HepG2 (cell line): Measurements from ENCODE around the gene ULK4. TPM values are rescaled to one million over a fixed set of nuclear protein-coding genes. Genes with fewer than 3 reads are reported as not detected.

Source experiments
- ATAC-seq: fragments of 200-7000 bp; cut with Tn5 transposase; 3 replicates; pipeline ENCODE4 v1.9.1; 2020; ENCODE audit warnings: mild to moderate bottlenecking, moderate library complexity
- BruUV-seq: library from RNA; stranded (reverse); fragments of 400-500 nt; replicated peaks from 2 replicates; lab custom pipeline; 2021; lab: Mats Ljungman, UMichigan
- CTCF ChIA-PET: fragments of 300-600 bp; formaldehyde crosslinking; extraction: SDS; loops from one replicate; lab custom pipeline; 2021; ENCODE audit warnings: low total read pairs, inconsistent platforms, low intra/inter-chr PET ratio; lab: Yijun Ruan, JAX
- POLR2A ChIA-PET: fragments of 350-600 bp; sonication (Branson Sonifier 250); formaldehyde crosslinking; loops from one replicate; lab custom pipeline; 2020; ENCODE audit warnings: antibody characterized with exemption, inconsistent platforms; lab: Yijun Ruan, JAX
- DNase-seq: peaks from one replicate; pipeline ENCODE4 v3.0.0-alpha.2; 2015; ENCODE audit warnings: low spot score
- FAIRE-seq: peaks from 3 replicates; lab custom pipeline; 2011; peaks lifted over from hg19 to GRCh38; lab: Jason Lieb, UNC
- H2AFZ ChIP-seq: one replicate; pipeline ENCODE4 v1.6.1; 2011; ENCODE audit warnings: low read length, inconsistent platforms
- H3K27ac ChIP-seq: fragments of 300-600 bp; 3 replicates; pipeline ENCODE4 v1.8.0; 2011; ENCODE audit warnings: mixed run types, mild to moderate bottlenecking, mixed read lengths, low read length, inconsistent platforms; ENCODE audit not compliant: insufficient read depth; ENCODE audit errors: extremely low read length
- H3K27me3 ChIP-seq, 2 experiments: fragments of 200-600 bp in 1 of 2; 2 replicates in 1 of 2; 3 replicates in 1 of 2; pipeline versions ENCODE4 v1.6.0 to v1.8.0; 2011; ENCODE audit warnings: low read length in 2 of 2, mild to moderate bottlenecking in 2 of 2, moderate library complexity in 2 of 2, inconsistent platforms in 1 of 2; ENCODE audit not compliant: insufficient read depth in 2 of 2, control insufficient read depth in 1 of 2
- H3K36me3 ChIP-seq, 2 experiments: fragments of 200-600 bp in 1 of 2; replicated peaks in 1 of 2; 2 replicates in 1 of 2; 3 replicates in 1 of 2; pipeline versions ENCODE4 v1.5.1 to v1.8.0; 2011; ENCODE audit warnings: low read length in 2 of 2, inconsistent platforms in 1 of 2; ENCODE audit not compliant: insufficient read depth in 2 of 2, control insufficient read depth in 1 of 2
- H3K4me1 ChIP-seq: 2 replicates; pipeline ENCODE4 v1.5.1; 2012; ENCODE audit warnings: low read length, inconsistent platforms; ENCODE audit not compliant: insufficient read depth
- H3K4me2 ChIP-seq: 2 replicates; pipeline ENCODE4 v1.6.0; 2011; ENCODE audit warnings: low read depth, low read length, inconsistent platforms
- H3K4me3 ChIP-seq, 3 experiments: fragments of 200-600 bp in 1 of 3; sonication (generic), shearing (Covaris generic) in 1 of 3; replicated peaks in 1 of 3; 2 replicates each; pipeline ENCODE4 v1.5.1; 2011 to 2016; ENCODE audit warnings: low read length in 3 of 3, inconsistent platforms in 2 of 3, low read depth in 2 of 3, mild to moderate bottlenecking in 2 of 3, control low read depth in 1 of 3, mixed read lengths in 1 of 3; ENCODE audit not compliant: insufficient read depth in 1 of 3
- H3K79me2 ChIP-seq: one replicate; pipeline ENCODE4 v1.6.1; 2011; ENCODE audit warnings: low read length, inconsistent platforms; ENCODE audit not compliant: insufficient read depth
- H3K9ac ChIP-seq: 2 replicates; pipeline ENCODE4 v1.6.0; 2011; ENCODE audit warnings: mild to moderate bottlenecking, low read depth, low read length, inconsistent platforms; ENCODE audit not compliant: insufficient read depth
- H3K9me3 ChIP-seq: 2 replicates; pipeline ENCODE4 v1.5.1; 2012; ENCODE audit warnings: mild to moderate bottlenecking, low read length
- H4K20me1 ChIP-seq: 2 replicates; pipeline ENCODE4 v1.6.0; 2011; ENCODE audit warnings: inconsistent platforms, mild to moderate bottlenecking, low read length, moderate library complexity; ENCODE audit not compliant: insufficient read depth
- ARID5B ChIP-seq: IDR thresholded peaks from 2 replicates; pipeline ENCODE4 v1.4.0; 2020; ENCODE audit warnings: mild to moderate bottlenecking, missing genetic modification reagents
- ATF1 ChIP-seq: IDR thresholded peaks from 2 replicates; pipeline ENCODE4 v1.6.1; 2016; ENCODE audit warnings: mild to moderate bottlenecking, control low read depth
- BCL6 ChIP-seq: IDR thresholded peaks from 2 replicates; pipeline ENCODE4 v1.6.1; 2016; ENCODE audit warnings: missing genetic modification reagents, missing compliant biosample characterization
- CEBPB ChIP-seq: IDR thresholded peaks from 2 replicates; pipeline ENCODE4 v1.6.1; 2011; ENCODE audit warnings: low read depth, low read length, improper control_type of control experiment, borderline replicate concordance
- CEBPG ChIP-seq: IDR thresholded peaks from 2 replicates; pipeline ENCODE4 v1.6.1; 2016
- FOSL2 ChIP-seq: sonication (generic); formaldehyde crosslinking; IDR thresholded peaks from 2 replicates; pipeline ENCODE4 v1.4.0; 2020; ENCODE audit warnings: missing genetic modification reagents
- SYNCRIP ChIP-seq: fragments of 200-400 bp; formaldehyde crosslinking; IDR thresholded peaks from 2 replicates; pipeline ENCODE4 v1.6.1; 2018; ENCODE audit warnings: mild to moderate bottlenecking, low read depth, low read length; ENCODE audit not compliant: insufficient read depth
- WGBS: methylation state at CpG from one replicate; pipeline ENCODE4 v1.1.6; 2017; ENCODE audit warnings: low lambda C conversion rate; 5-methylcytosine and 5-hydroxymethylcytosine counted together
- in situ Hi-C: cut with HindIII; loops from 2 replicates; pipeline ENCODE4 v1.10.0; 2017; ENCODE audit warnings: low pct_unique_long_range_greater_than_20kb; ENCODE audit not compliant: extremely low pct_ligation_motif_present
- intact Hi-C: fragments of 100-400 bp; cut with micrococcal nuclease; formaldehyde crosslinking; loops from one replicate; pipeline ENCODE4 v1.10.0; 2022; ENCODE audit not compliant: unreplicated experiment
- polyA plus RNA-seq, 8 experiments: library from polyadenylated mRNA; depleted of rRNA in 3 of 8; stranded (reverse) in 7 of 8; unstranded in 1 of 8; fragments of >200 nt; fragmentation: Illumina TruSeq in 4 of 8; extraction: Trizol in 4 of 8; gene quantifications; 2 replicates each; pipeline versions ENCODE4 v1.2.1 to v1.2.3, GENCODE V29; 2011 to 2016; ENCODE audit warnings: low read depth in 4 of 8, missing spikeins in 1 of 8, mixed read lengths in 1 of 8; ENCODE audit not compliant: insufficient read depth in 1 of 8
- total RNA-seq, 5 experiments: library from RNA; depleted of rRNA; stranded (reverse); fragments of >200 nt; fragmentation: Illumina TruSeq; extraction: Trizol; gene quantifications; 2 replicates each; pipeline ENCODE4 v1.2.3, GENCODE V29; 2016; ENCODE audit warnings: low read depth in 1 of 5
- TF ChIP-seq, protein P1 (sequence below): IDR thresholded peaks from 2 replicates; pipeline ENCODE4 v1.6.1; 2016; ENCODE audit warnings: low read depth

ULK4 gene
- total and polyA plus RNA-seq, 2 of the 13 experiments (the other 11 are each of a cell fraction or from before 2014, with no cell fraction given), result 6.7 to 11.8 TPM

- no peak overlapping the region for H3K9ac ChIP-seq
- BruUV-seq, result no TSS peak
- in situ Hi-C loops, result no loop called here
These were observed 273.1 kb downstream of the ULK4 start for GRCh38 chr3:41688595-41689380.

More at GRCh38 chr3:41688595-41689380, 273.1 kb downstream of the ULK4 start:
- H3K4me2 ChIP-seq, result no peak overlapping the region
- WGBS, result 50% methylated on average over 4 of the region's 4 CpGs
- peaks cover 14% of the 10 kb centered on the region for H3K4me1 ChIP-seq
- TF ChIP-seq, protein P1, sequence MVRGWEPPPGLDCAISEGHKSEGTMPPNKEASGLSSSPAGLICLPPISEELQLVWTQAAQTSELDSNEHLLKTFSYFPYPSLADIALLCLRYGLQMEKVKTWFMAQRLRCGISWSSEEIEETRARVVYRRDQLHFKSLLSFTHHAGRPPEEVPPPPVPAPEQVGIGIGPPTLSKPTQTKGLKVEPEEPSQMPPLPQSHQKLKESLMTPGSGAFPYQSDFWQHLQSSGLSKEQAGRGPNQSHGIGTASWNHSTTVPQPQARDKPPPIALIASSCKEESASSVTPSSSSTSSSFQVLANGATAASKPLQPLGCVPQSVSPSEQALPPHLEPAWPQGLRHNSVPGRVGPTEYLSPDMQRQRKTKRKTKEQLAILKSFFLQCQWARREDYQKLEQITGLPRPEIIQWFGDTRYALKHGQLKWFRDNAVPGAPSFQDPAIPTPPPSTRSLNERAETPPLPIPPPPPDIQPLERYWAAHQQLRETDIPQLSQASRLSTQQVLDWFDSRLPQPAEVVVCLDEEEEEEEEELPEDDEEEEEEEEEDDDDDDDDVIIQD (CRISPR knock-in tag), result peak; percentile 78; the same call in 1 of the 2 replicates
- peak; percentile 43; the same call in 1 of the 2 replicates for TF ChIP-seq BCL6 (CRISPR knock-in tag)
- peak; percentile 23; the same call in 1 of the 2 replicates for TF ChIP-seq ARID5B
- peak; percentile 17; the same call in 1 of the 2 replicates for TF ChIP-seq FOSL2 (CRISPR knock-in tag)
- TF ChIP-seq CEBPG (CRISPR knock-in tag), result peak; percentile 25; the same call in 1 of the 2 replicates
- TF ChIP-seq CEBPB, result peak; percentile 35; the same call in 1 of the 2 replicates
- TF ChIP-seq ATF1 (CRISPR knock-in tag), result no peak
- TF ChIP-seq SYNCRIP, result no peak
- ChIA-PET POLR2A (no interaction called here), CTCF (no interaction called here)
- H3K79me2 ChIP-seq, result no peaks in the 10 kb centered on the region
- no peak overlapping the region for H3K4me3 ChIP-seq
- H3K9me3 ChIP-seq, result no peaks in the 10 kb centered on the region
- no peak overlapping the region for H3K27ac ChIP-seq
- H3K36me3 ChIP-seq, result no peaks in the 10 kb centered on the region
- peak; percentile 31 for DNase-seq
- no peak for FAIRE-seq
- intact Hi-C loops, result loop anchor here (1.0 kb wide), 1 partner anchor 34 kb away; no protein-coding TSS in a partner anchor
- H3K27me3 ChIP-seq, result no peaks in the 10 kb centered on the region
- H4K20me1 ChIP-seq, result no peaks in the 10 kb centered on the region
- H2AFZ ChIP-seq, result no peak overlapping the region
- no peak for ATAC-seq
